SU-DHL-6 (cell line): ENCODE data around the gene COL4A2.

Experiments used
- CTCF ChIP-seq: fragments of 200-600 bp; sonication (generic); IDR thresholded peaks from one replicate; pipeline ENCODE4 v1.5.1; 2017; ENCODE audit warnings: antibody characterized with exemption, mild to moderate bottlenecking, low read length, moderate library complexity; ENCODE audit not compliant: insufficient read depth, poor library complexity, severe bottlenecking
- EZH2phosphoT487 ChIP-seq: fragments of 200-600 bp; sonication (generic), shearing (Covaris generic); conservative IDR thresholded peaks from 2 replicates; pipeline ENCODE4 v1.6.1; 2018; ENCODE audit warnings: mild to moderate bottlenecking, antibody characterized with exemption, low read length, moderate library complexity, mixed read lengths

- TF ChIP-seq CTCF, result no peak
- TF ChIP-seq EZH2phosphoT487, result no peak
Observed at GRCh38 chr13:110273254-110273653, 33.8 kb upstream of the COL4A2 start.
